ENCODE data around the gene PODNL1. TPM values are rescaled to one million over a fixed set of nuclear protein-coding genes. Genes with fewer than 3 reads are reported as not detected.

PODNL1 gene
- total and polyA plus RNA-seq, 10 of the 15 experiments (the other 5 are each of a cell fraction or from before 2014, with no cell fraction given), result 0.04 to 0.44 TPM; not detected in 8

DNA sequence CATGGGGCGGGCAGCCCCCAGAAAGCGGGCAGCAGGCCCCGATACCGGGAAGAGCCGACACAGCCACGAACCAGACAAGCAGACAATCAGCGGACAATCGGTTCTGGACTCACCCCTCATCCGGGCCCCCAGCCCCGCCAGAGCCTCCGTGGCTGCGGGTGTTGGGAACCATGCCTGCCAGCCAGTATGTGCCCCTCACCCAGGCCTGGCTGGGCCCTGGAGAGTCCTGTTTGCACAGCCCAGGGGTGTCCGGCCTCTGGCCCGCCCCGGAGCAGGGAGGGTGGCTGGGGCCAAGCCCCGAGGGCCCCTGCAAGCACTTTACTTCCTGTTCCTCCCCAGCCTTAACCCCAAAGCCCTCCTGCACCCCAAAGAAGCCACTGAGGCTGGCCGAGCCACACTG lies 7.8 kb downstream of the PODNL1 start:
- POLR2A ChIA-PET, result no interaction called here
- TF ChIP-seq DPF2 (IDR thresholded peaks at IDR 0.05) (no peak), CREM (IDR thresholded peaks at IDR 0.05; ENCODE audit: low read depth) (no peak)
- TF ChIP-seq, protein P1, sequence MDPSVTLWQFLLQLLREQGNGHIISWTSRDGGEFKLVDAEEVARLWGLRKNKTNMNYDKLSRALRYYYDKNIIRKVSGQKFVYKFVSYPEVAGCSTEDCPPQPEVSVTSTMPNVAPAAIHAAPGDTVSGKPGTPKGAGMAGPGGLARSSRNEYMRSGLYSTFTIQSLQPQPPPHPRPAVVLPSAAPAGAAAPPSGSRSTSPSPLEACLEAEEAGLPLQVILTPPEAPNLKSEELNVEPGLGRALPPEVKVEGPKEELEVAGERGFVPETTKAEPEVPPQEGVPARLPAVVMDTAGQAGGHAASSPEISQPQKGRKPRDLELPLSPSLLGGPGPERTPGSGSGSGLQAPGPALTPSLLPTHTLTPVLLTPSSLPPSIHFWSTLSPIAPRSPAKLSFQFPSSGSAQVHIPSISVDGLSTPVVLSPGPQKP (IDR thresholded peaks at IDR 0.05; ENCODE audit: low read depth, low read length), result no peak
- TF ChIP-seq, protein P2, sequence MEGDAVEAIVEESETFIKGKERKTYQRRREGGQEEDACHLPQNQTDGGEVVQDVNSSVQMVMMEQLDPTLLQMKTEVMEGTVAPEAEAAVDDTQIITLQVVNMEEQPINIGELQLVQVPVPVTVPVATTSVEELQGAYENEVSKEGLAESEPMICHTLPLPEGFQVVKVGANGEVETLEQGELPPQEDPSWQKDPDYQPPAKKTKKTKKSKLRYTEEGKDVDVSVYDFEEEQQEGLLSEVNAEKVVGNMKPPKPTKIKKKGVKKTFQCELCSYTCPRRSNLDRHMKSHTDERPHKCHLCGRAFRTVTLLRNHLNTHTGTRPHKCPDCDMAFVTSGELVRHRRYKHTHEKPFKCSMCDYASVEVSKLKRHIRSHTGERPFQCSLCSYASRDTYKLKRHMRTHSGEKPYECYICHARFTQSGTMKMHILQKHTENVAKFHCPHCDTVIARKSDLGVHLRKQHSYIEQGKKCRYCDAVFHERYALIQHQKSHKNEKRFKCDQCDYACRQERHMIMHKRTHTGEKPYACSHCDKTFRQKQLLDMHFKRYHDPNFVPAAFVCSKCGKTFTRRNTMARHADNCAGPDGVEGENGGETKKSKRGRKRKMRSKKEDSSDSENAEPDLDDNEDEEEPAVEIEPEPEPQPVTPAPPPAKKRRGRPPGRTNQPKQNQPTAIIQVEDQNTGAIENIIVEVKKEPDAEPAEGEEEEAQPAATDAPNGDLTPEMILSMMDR (IDR thresholded peaks at IDR 0.05 in 2 of 3, conservative IDR thresholded peaks at IDR 0.05 in 1 of 3; ENCODE audit: control insufficient read depth in 2 of 3, extremely low read depth in 1 of 3, insufficient read depth in 1 of 3, low read depth in 3 of 3, low read length in 3 of 3), result no peak
- FAIRE-seq, result no peak
- CTCF ChIA-PET, result no interaction called here
- Histone ChIP-seq H3K27me3 (replicated peaks in 1 of 2; ENCODE audit: control insufficient read depth in 2 of 2, insufficient read depth in 2 of 2, low read length in 1 of 2) (no peaks in the 10 kb centered on the region), H4K20me1 (ENCODE audit: control insufficient read depth, insufficient read depth) (no peaks in the 10 kb centered on the region), H3K4me1 (ENCODE audit: control insufficient read depth, insufficient read depth, low read length) (no peaks in the 10 kb centered on the region), H3K9me3 (replicated peaks; ENCODE audit: control insufficient read depth, insufficient read depth, low read length) (no peaks in the 10 kb centered on the region), H3K9ac (ENCODE audit: control insufficient read depth, insufficient read depth, low read length) (no peak overlapping the region), H3K36me3 (ENCODE audit: control insufficient read depth in 2 of 2, insufficient read depth in 2 of 2, low read length in 1 of 2) (peaks cover 0 to 1% of the 10 kb centered on the region in 2 experiments; a peak in 2 of 4 replicates), H3K27ac (ENCODE audit: control insufficient read depth, insufficient read depth) (no peak overlapping the region), H3K4me3 (no peak overlapping the region), H3K4me2 (ENCODE audit: control insufficient read depth, insufficient read depth) (no peak overlapping the region), H3K79me2 (ENCODE audit: control insufficient read depth, insufficient read depth, low read length) (no peaks in the 10 kb centered on the region), H2AFZ (ENCODE audit: control insufficient read depth, low read depth, low read length) (no peak overlapping the region)
- WGBS (ENCODE audit: insufficient coverage, insufficient replicate concordance, low lambda C conversion rate, missing lambda C conversion rate), result 71% methylated on average over 17 of the region's 17 CpGs
- in situ Hi-C loops (cut with MboI) (no loop called here), intact Hi-C loops (cut with micrococcal nuclease; ENCODE audit: unreplicated experiment) (no loop called here)
- DNase-seq (ENCODE audit: low read depth, low spot score), result no peak
- SMC1A ChIA-PET (ENCODE audit: uncharacterized antibody, unreplicated experiment), result no interaction called here
- RAD21 ChIA-PET (ENCODE audit: unreplicated experiment), result no interaction called here
- BruUV-seq (replicated peaks), result TSS peak; percentile 72
- ATAC-seq, result no peak

DNA sequence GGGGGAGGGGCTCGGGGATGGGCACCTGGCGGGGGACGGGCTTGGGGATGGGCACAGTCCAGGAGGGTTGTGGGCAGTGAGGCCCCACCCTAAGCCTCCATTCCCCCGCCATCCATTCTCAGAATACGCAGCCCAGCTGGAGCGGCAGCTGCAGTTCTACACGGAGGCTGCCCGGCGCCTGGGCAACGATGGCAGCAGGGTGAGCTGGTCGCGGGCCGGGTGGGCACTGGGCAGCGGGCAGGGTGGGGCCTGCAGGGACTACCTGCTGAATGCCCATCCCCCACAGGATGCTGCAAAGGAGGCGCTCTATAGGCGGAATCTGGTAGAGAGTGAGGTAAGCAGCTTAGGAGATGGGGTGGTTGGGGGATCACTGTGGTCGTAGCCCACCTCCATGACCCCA lies 8.3 kb downstream of the PODNL1 start:
- DNase-seq (ENCODE audit: low read depth, low spot score), result no peak
- H3K4me2 ChIP-seq (ENCODE audit: control insufficient read depth, insufficient read depth), result no peak overlapping the region
- H3K36me3 ChIP-seq (ENCODE audit: control insufficient read depth in 2 of 2, insufficient read depth in 2 of 2, low read length in 1 of 2), result peaks cover 0 to 1% of the 10 kb centered on the region in 2 experiments; a peak in 2 of 4 replicates
- H3K4me3 ChIP-seq, result no peak overlapping the region
- 85% methylated on average over 5 of the region's 17 CpGs for WGBS (ENCODE audit: insufficient coverage, insufficient replicate concordance, low lambda C conversion rate, missing lambda C conversion rate)
- no peaks in the 10 kb centered on the region for H3K79me2 ChIP-seq (ENCODE audit: control insufficient read depth, insufficient read depth, low read length)
- no peak for FAIRE-seq
- H3K27me3 ChIP-seq (replicated peaks in 1 of 2; ENCODE audit: control insufficient read depth in 2 of 2, insufficient read depth in 2 of 2, low read length in 1 of 2), result no peaks in the 10 kb centered on the region
- intact Hi-C loops (cut with micrococcal nuclease; ENCODE audit: unreplicated experiment) (no loop called here), in situ Hi-C loops (cut with MboI) (no loop called here)
- H3K9ac ChIP-seq (ENCODE audit: control insufficient read depth, insufficient read depth, low read length), result no peak overlapping the region
- no peak overlapping the region for H3K27ac ChIP-seq (ENCODE audit: control insufficient read depth, insufficient read depth)
- ChIA-PET RAD21 (ENCODE audit: unreplicated experiment) (no interaction called here), POLR2A (no interaction called here), SMC1A (ENCODE audit: uncharacterized antibody, unreplicated experiment) (no interaction called here), CTCF (no interaction called here)
- H3K9me3 ChIP-seq (replicated peaks; ENCODE audit: control insufficient read depth, insufficient read depth, low read length), result no peaks in the 10 kb centered on the region
- H4K20me1 ChIP-seq (ENCODE audit: control insufficient read depth, insufficient read depth), result no peaks in the 10 kb centered on the region
- no peak for ATAC-seq
- 0 out of 2 replicates have a peak, but pooled peaks have one; percentile 7 for TF ChIP-seq POLR2A (IDR thresholded peaks at IDR 0.05; ENCODE audit: low read depth, low read length)
- no peak for TF ChIP-seq MEF2A (IDR thresholded peaks at IDR 0.05; ENCODE audit: insufficient read depth, low read depth, low read length)
- no peak for TF ChIP-seq CBX5 (IDR thresholded peaks at IDR 0.05; ENCODE audit: low read depth)
- H2AFZ ChIP-seq (ENCODE audit: control insufficient read depth, low read depth, low read length), result no peak overlapping the region
- H3K4me1 ChIP-seq (ENCODE audit: control insufficient read depth, insufficient read depth, low read length), result no peaks in the 10 kb centered on the region
- no TSS peak for BruUV-seq (replicated peaks)
